Measurements from ENCODE around the gene SSRP1. TPM values are rescaled to one million over a fixed set of nuclear protein-coding genes. Genes with fewer than 3 reads are reported as not detected.
A peak's percentile ranks its signal among the peaks of the same experiment; 100 is the strongest.

SSRP1 gene
- total and polyA plus RNA-seq, 2 of the 4 experiments (the other 2 are of a cell fraction) = 106 to 146 TPM

- Histone ChIP-seq H4K91ac (ENCODE audit: insufficient read depth, low read depth, low read length) (peak overlapping the region; percentile 82; the same call in 1 of the 2 replicates), H3K9ac (ENCODE audit: low read depth, low read length) (peak overlapping the region; percentile 73), H3K56ac (ENCODE audit: extremely low read depth, insufficient read depth, low read length) (no peak overlapping the region; the same call in 1 of the 2 replicates), H3K4ac (ENCODE audit: low read depth, low read length) (peak overlapping the region; percentile 93), H3K14ac (replicated peaks; ENCODE audit: low read depth, low read length) (peak overlapping the region; percentile 83), H3K79me1 (ENCODE audit: low read depth in 1 of 2, low read length in 2 of 2) (peaks cover 27 to 78% of the 10 kb centered on the region in 2 experiments), H3K36me3 (ENCODE audit: control insufficient read depth, insufficient read depth, low read length) (peaks cover 68% of the 10 kb centered on the region), H4K5ac (ENCODE audit: low read depth, low read length) (no peak overlapping the region), H4K20me1 (ENCODE audit: insufficient read depth, low read length) (peaks cover 58% of the 10 kb centered on the region), H2BK5ac (ENCODE audit: low read depth, low read length, poor library complexity, severe bottlenecking) (peak overlapping the region; percentile 87), H3K4me3 (ENCODE audit: insufficient read depth, low read depth, low read length) (no peak overlapping the region), H3K9me3 (ENCODE audit: control insufficient read depth, insufficient read depth, low read length) (no peaks in the 10 kb centered on the region), H2BK20ac (ENCODE audit: low read depth, low read length) (peak overlapping the region; percentile 88), H3K9me1 (ENCODE audit: insufficient read depth, low read length) (peaks cover 55% of the 10 kb centered on the region), H3K27me3 (ENCODE audit: control insufficient read depth, insufficient read depth, low read length) (no peaks in the 10 kb centered on the region), H3K27ac (ENCODE audit: insufficient read depth, low read length) (peak overlapping the region; percentile 97), H3K23ac (ENCODE audit: low read depth, low read length) (peak overlapping the region; percentile 98), H2AK5ac (ENCODE audit: low read depth, low read length) (peak overlapping the region; percentile 81), H2AFZ (replicated peaks; ENCODE audit: low read length, poor library complexity) (no peak overlapping the region), H3K4me1 (ENCODE audit: control insufficient read depth, insufficient read depth, low read length) (peaks cover 44% of the 10 kb centered on the region), H2BK15ac (ENCODE audit: low read depth, low read length) (no peak overlapping the region), H3K4me2 (ENCODE audit: low read depth, low read length) (peak overlapping the region; percentile 88; the same call in 1 of the 2 replicates), H3K18ac (ENCODE audit: low read depth, low read length) (no peak overlapping the region), H2BK120ac (ENCODE audit: low read depth, low read length) (peak overlapping the region; percentile 79; the same call in 1 of the 2 replicates), H2AK9ac (replicated peaks; ENCODE audit: low read depth, low read length, poor library complexity) (peak overlapping the region; percentile 99), H4K8ac (ENCODE audit: low read depth in 2 of 2, low read length in 2 of 2) (peak overlapping the region in 1 of 2 experiments; percentile 86; a peak in 3 of 4 replicates)
- 93% methylated on average over 3 of the region's 6 CpGs; no CpG with 5 or more reads in 1 of the 2 experiments for WGBS, 2 experiments (ENCODE audit: extremely low coverage in 2 of 2, insufficient read length in 1 of 2)
- no TSS peak for BruUV-seq (replicated peaks)
- POLR2A ChIA-PET (ENCODE audit: unreplicated experiment) = interaction anchor here (0.6 kb wide), 1 partner anchor 720 kb away, joined by 10 read pairs; no protein-coding TSS in a partner anchor
- dilution Hi-C loops (cut with HindIII; ENCODE audit: low sequenced_read_pairs, unreplicated experiment) (no loop called here), intact Hi-C loops (cut with micrococcal nuclease) (no loop called here), in situ Hi-C loops (cut with MboI; ENCODE audit: low sequenced_read_pairs) (no loop called here)
- DNase-seq (no peak), ATAC-seq (ENCODE audit: low read depth) (no peak)
- TF ChIP-seq USF2 (IDR thresholded peaks at IDR 0.05; ENCODE audit: low read depth, low read length) = no peak
- no peak for TF ChIP-seq MAZ (IDR thresholded peaks at IDR 0.05; ENCODE audit: borderline replicate concordance, low read depth, low read length)
- TF ChIP-seq SMC3 (IDR thresholded peaks at IDR 0.05; ENCODE audit: low read depth, low read length) = no peak
- TF ChIP-seq MXI1 (IDR thresholded peaks at IDR 0.05; ENCODE audit: borderline replicate concordance, low read depth, low read length) = no peak
- no peak for TF ChIP-seq MAFK (IDR thresholded peaks at IDR 0.05; ENCODE audit: low read depth, low read length)
- no peak for TF ChIP-seq RAD21 (IDR thresholded peaks at IDR 0.05; ENCODE audit: low read length)
- TF ChIP-seq FOS (IDR thresholded peaks at IDR 0.05; ENCODE audit: low read depth, low read length) = no peak
- no peak for TF ChIP-seq RCOR1 (IDR thresholded peaks at IDR 0.05; ENCODE audit: insufficient replicate concordance, low read length)
- CTCF ChIA-PET = no interaction called here
Observed at GRCh38 chr11:57310091-57310490, 25.6 kb downstream of the SSRP1 start.
